Progenitor cell of endocrine pancreas (in vitro differentiated cells): ENCODE results near the gene C1QL4. TPM values are rescaled to one million over a fixed set of nuclear protein-coding genes. Genes with fewer than 3 reads are reported as not detected.
"Not testable (repeated sequence)": the region's sequence is repeated elsewhere in the genome, so short reads cannot be mapped to it uniquely, and the experiment has no call there.

Source experiments
- DNase-seq: peaks from one replicate; pipeline ENCODE4 v3.0.0; 2021; ENCODE audit warnings: low spot score; ENCODE audit not compliant: unreplicated experiment
- H3K27ac Mint-ChIP-seq: 2 replicates; pipeline ENCODE4 v1.8.0; 2021; ENCODE audit warnings: mild to moderate bottlenecking, moderate library complexity, mixed read lengths
- H3K27me3 Mint-ChIP-seq: 2 replicates; pipeline ENCODE4 v1.8.0; 2021; ENCODE audit warnings: mixed read lengths
- H3K36me3 Mint-ChIP-seq: 2 replicates; pipeline ENCODE4 v1.8.0; 2022; ENCODE audit warnings: mixed read lengths; ENCODE audit not compliant: insufficient read depth
- H3K4me1 Mint-ChIP-seq: 2 replicates; pipeline ENCODE4 v1.8.0; 2021; ENCODE audit warnings: low read depth, mixed read lengths
- H3K4me3 Mint-ChIP-seq: 2 replicates; pipeline ENCODE4 v1.8.0; 2021; ENCODE audit warnings: low read depth, mild to moderate bottlenecking, moderate library complexity, mixed read lengths
- H3K9me3 Mint-ChIP-seq: 2 replicates; pipeline ENCODE4 v1.8.0; 2021; ENCODE audit warnings: low read depth, mixed read lengths
- long read RNA-seq: library from polyadenylated mRNA; unstranded; transcript quantifications from one replicate; pipeline ENCODE4 v2.0.0, GENCODE V29; 2020
- total RNA-seq: library from RNA; stranded (reverse); gene quantifications from 2 replicates; pipeline ENCODE4 v1.2.1, GENCODE V29; 2021
- TF ChIP-seq, protein P1 (sequence below): fragments of 200-600 bp; sonication (generic); IDR thresholded peaks from one replicate; pipeline ENCODE4 v1.5.0; 2021; ENCODE audit warnings: antibody characterized with exemption, mild to moderate bottlenecking; ENCODE audit not compliant: unreplicated experiment

Gene C1QL4
- 0.64 and 0.79 TPM in 2 replicates for total RNA-seq
- long read RNA-seq = 0 reads

DNA sequence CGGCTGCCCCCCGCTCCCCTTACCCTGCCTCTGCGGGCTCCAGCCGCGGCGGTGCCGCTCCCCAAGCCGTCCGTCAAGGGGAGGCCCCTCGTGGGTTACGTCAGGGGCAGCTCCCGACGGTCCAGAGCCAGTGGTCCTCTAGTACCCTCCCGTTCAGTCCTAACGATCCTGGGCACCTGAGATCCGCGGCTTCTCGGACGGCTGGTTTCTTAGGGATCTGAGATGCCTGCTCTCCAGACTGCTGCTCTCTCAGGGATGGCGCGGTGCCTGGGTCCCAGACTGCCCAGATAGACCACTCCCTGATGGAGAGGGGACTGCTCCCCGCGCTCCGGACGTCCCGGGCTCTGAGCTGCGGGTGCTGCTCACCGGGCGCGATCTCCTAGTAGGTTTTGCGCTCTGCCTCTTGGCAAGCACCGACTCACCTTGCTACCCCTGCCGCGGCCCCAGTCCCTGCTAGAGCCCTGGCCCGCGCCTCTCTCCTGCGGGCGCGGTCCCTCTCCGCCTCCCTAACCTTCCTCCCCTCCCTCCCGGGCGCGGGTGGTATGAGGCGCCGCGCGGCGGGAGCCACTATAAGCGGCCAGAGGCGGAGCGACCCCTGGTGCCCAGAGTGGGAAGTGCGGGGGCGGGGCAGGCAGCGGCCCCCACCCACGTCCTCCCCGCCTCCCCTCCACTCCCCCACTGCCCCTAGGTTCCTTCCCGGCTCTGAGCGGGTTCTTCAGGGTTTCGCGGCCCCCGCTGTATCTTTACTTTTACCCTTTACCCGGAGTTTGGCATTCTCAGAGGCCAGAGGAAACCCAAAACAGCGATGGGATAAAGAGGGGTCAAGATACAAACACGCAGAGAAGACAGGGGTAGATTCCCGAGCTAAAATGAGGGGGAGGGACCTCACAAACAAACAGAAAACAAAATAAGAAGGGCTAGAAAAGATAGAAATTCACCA lies at the start of gene C1QL4:
C1QL4 (minus strand) TSS at position 544 of the 940 bp plus-strand sequence. CDS start 711 bp downstream, outside the sequence.
- peaks cover 10% of the 10 kb centered on the region for H3K4me1 Mint-ChIP-seq

DNA sequence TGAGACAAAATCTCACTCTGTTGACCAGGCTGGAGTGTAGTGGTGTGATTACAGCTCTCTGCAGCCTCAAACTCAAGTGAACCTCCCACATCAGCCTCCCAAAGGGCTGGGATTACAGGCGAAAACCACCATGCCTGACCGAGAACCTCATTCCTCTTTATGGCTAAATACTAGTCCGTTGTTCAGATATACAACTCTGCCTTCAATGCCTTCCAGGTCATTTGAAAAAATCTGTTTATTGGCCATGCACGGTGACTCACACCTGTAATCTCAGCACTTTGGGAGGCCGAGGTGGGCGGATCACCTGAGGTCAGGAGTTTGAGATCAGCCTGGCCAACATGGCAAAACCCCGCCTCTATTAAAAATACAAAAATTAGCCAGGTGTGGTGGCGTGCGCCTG lies 43.2 kb upstream of the C1QL4 start:
- not testable (repeated sequence) for DNase-seq, H3K4me3 Mint-ChIP-seq, H3K27ac Mint-ChIP-seq, H3K36me3 Mint-ChIP-seq, H3K27me3 Mint-ChIP-seq, H3K4me1 Mint-ChIP-seq, H3K9me3 Mint-ChIP-seq

More for the DNA sequence above, at the start of gene C1QL4:
- Mint-ChIP-seq H3K27ac (no peak within 1 kb of the TSS), H3K27me3 (peaks cover 72% of the 10 kb centered on the region), H3K36me3 (peaks cover 1% of the 10 kb centered on the region), H3K9me3 (no peaks in the 10 kb centered on the region), H3K4me3 (peak within 1 kb of the TSS; percentile 59)
- DNase-seq = peak; percentile 95
- TF ChIP-seq, protein P1, sequence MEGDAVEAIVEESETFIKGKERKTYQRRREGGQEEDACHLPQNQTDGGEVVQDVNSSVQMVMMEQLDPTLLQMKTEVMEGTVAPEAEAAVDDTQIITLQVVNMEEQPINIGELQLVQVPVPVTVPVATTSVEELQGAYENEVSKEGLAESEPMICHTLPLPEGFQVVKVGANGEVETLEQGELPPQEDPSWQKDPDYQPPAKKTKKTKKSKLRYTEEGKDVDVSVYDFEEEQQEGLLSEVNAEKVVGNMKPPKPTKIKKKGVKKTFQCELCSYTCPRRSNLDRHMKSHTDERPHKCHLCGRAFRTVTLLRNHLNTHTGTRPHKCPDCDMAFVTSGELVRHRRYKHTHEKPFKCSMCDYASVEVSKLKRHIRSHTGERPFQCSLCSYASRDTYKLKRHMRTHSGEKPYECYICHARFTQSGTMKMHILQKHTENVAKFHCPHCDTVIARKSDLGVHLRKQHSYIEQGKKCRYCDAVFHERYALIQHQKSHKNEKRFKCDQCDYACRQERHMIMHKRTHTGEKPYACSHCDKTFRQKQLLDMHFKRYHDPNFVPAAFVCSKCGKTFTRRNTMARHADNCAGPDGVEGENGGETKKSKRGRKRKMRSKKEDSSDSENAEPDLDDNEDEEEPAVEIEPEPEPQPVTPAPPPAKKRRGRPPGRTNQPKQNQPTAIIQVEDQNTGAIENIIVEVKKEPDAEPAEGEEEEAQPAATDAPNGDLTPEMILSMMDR = peak; percentile 99

- Mint-ChIP-seq H3K27ac (no peak overlapping the region), H3K4me1 (peaks cover 5% of the 10 kb centered on the region), H3K27me3 (no peaks in the 10 kb centered on the region), H3K36me3 (peaks cover 10% of the 10 kb centered on the region), H3K9me3 (no peaks in the 10 kb centered on the region), H3K4me3 (no peak overlapping the region)
- no peak for DNase-seq
- TF ChIP-seq, protein P1 = no peak
Measured at GRCh38 chr12:49377386-49377785, 40.4 kb upstream of the C1QL4 start.

DNA sequence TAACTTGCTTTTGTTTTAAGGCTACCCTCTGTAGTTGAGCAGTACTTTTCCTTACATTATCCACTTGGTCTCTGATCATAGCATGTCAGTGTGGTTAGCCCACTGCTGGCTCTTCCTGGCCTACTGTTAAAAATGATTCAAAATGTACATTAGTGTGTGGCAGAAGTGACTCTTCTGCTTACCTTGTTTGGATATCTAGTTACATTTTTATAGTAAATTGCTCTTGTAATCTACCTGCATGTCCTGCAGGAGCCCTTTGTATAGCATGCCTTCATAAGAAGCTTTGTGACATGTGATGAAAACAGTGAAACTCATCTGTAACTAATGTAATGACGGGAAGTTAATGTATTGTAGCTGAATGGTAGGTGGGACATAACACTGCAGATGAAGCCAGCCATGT lies 38.4 kb upstream of the C1QL4 start:
- H3K9me3 Mint-ChIP-seq = no peaks in the 10 kb centered on the region
- no peak for DNase-seq
- H3K27ac Mint-ChIP-seq = no peak overlapping the region
- peaks cover 15% of the 10 kb centered on the region for H3K36me3 Mint-ChIP-seq
- peaks cover 14% of the 10 kb centered on the region for H3K4me1 Mint-ChIP-seq
- no peak overlapping the region for H3K4me3 Mint-ChIP-seq
- TF ChIP-seq, protein P1 = no peak
- no peaks in the 10 kb centered on the region for H3K27me3 Mint-ChIP-seq

GRCh38 chr12:49370539-49370938 lies 33.6 kb upstream of the C1QL4 start:
- Mint-ChIP-seq H3K9me3 (no peaks in the 10 kb centered on the region), H3K36me3 (peaks cover 12% of the 10 kb centered on the region), H3K4me3 (no peak overlapping the region), H3K27ac (peak overlapping the region; percentile 49), H3K4me1 (peaks cover 28% of the 10 kb centered on the region), H3K27me3 (no peaks in the 10 kb centered on the region)
- DNase-seq = no peak
- TF ChIP-seq, protein P1 = no peak
